Endodermal cell (in vitro differentiated cells): ENCODE measurements around the gene ACHE. TPM values are rescaled to one million over a fixed set of nuclear protein-coding genes. Genes with fewer than 3 reads are reported as not detected.
A peak's percentile ranks its signal among the peaks of the same experiment; 100 is the strongest.

Experiments
- DNase-seq: peaks from one replicate; pipeline ENCODE4 v3.0.0-alpha.2; 2017
- H3K27ac ChIP-seq: 2 replicates; pipeline ENCODE4 v1.5.1; 2013; ENCODE audit warnings: mild to moderate bottlenecking, low read depth, low read length, moderate library complexity
- H3K27me3 ChIP-seq: 2 replicates; pipeline ENCODE4 v1.6.1; 2013; ENCODE audit warnings: mild to moderate bottlenecking, low read length, moderate library complexity; ENCODE audit not compliant: insufficient read depth, control insufficient read depth, poor library complexity, severe bottlenecking
- H3K36me3 ChIP-seq: 2 replicates; pipeline ENCODE4 v1.7.0; 2013; ENCODE audit warnings: mild to moderate bottlenecking, low read length, moderate library complexity; ENCODE audit not compliant: control insufficient read depth, insufficient read depth
- H3K4me1 ChIP-seq: one replicate; pipeline ENCODE4 v1.7.0; 2013; ENCODE audit warnings: low read length; ENCODE audit not compliant: control insufficient read depth, insufficient read depth
- H3K4me3 ChIP-seq: 2 replicates; pipeline ENCODE4 v1.5.1; 2013; ENCODE audit warnings: mild to moderate bottlenecking, low read length, moderate library complexity
- H3K9ac ChIP-seq: 2 replicates; pipeline ENCODE4 v1.6.1; 2013; ENCODE audit warnings: mild to moderate bottlenecking, low read length, moderate library complexity; ENCODE audit not compliant: poor library complexity, severe bottlenecking; ENCODE audit errors: extremely low read depth
- H3K9me3 ChIP-seq: 2 replicates; pipeline ENCODE4 v1.6.1; 2013; ENCODE audit warnings: mild to moderate bottlenecking, low read length, moderate library complexity; ENCODE audit not compliant: control insufficient read depth
- H3K27ac Mint-ChIP-seq: 2 replicates; pipeline ENCODE4 v1.8.0; 2020; ENCODE audit warnings: mixed read lengths
- H3K27me3 Mint-ChIP-seq: 2 replicates; pipeline ENCODE4 v1.8.0; 2021; ENCODE audit warnings: mild to moderate bottlenecking, mixed read lengths; ENCODE audit not compliant: insufficient read depth
- H3K36me3 Mint-ChIP-seq: 2 replicates; pipeline ENCODE4 v1.8.0; 2020; ENCODE audit warnings: low read depth, mixed read lengths
- H3K4me1 Mint-ChIP-seq: 2 replicates; pipeline ENCODE4 v1.8.0; 2020; ENCODE audit warnings: mixed read lengths
- H3K4me3 Mint-ChIP-seq: 2 replicates; pipeline ENCODE4 v1.8.0; 2020; ENCODE audit warnings: mild to moderate bottlenecking, moderate library complexity, mixed read lengths
- H3K9me3 Mint-ChIP-seq: 2 replicates; pipeline ENCODE4 v1.8.0; 2020; ENCODE audit warnings: mild to moderate bottlenecking, mixed read lengths
- CTCF ChIP-seq: fragments of 200-600 bp; sonication (generic); conservative IDR thresholded peaks from 2 replicates; pipeline ENCODE4 v1.5.0; 2021; ENCODE audit warnings: antibody characterized with exemption, mild to moderate bottlenecking
- WGBS, 2 experiments: methylation state at CpG; one replicate each; pipeline versions ENCODE4 v1.1.5 to v1.1.7; 2013; ENCODE audit warnings: missing lambda C conversion rate in 2 of 2, mixed read lengths in 1 of 2; ENCODE audit not compliant: insufficient coverage in 1 of 2, insufficient read length in 1 of 2; 5-methylcytosine and 5-hydroxymethylcytosine counted together
- long read RNA-seq, 4 experiments: library from polyadenylated mRNA in 2 of 4; library from RNA in 1 of 4; library from capped mRNA in 1 of 4; stranded (forward) in 3 of 4; unstranded in 1 of 4; transcript quantifications; one replicate each; pipeline ENCODE4 v2.0.0, GENCODE V29; 2020 to 2021; ENCODE audit warnings: inconsistent platforms in 1 of 4
- polyA plus RNA-seq, 2 experiments: library from polyadenylated mRNA; stranded (reverse); fragments of 50-300 nt; gene quantifications; one replicate each; pipeline ENCODE4 v1.2.3, GENCODE V29; 2013
- total RNA-seq, 2 donors: library from RNA; stranded (reverse); fragmentation: NEBNext Ultra II Directional in 1 of 2; extraction: Animal tissue kit (Norgen Biotek cat#: 25700) in 1 of 2; gene quantifications; 2 replicates in 1 of 2; 3 replicates in 1 of 2; pipeline ENCODE4 v1.2.1, GENCODE V29; 2021

Gene ACHE
- total RNA-seq: 10 to 100 TPM in 1 of 2 donors, 1 to 10 TPM in 1; 2.6 to 13.7 TPM
- 6.1 TPM for polyA plus RNA-seq (2013, experiment 1 of 2)
- polyA plus RNA-seq (2013, experiment 2 of 2): 6.1 TPM
- long read RNA-seq, experiment 1, partial matches to known transcripts: 1 of 2 reads
- long read RNA-seq, experiment 1, other reads (novel, unspliced or antisense): 0 of 2 reads
- long read RNA-seq, experiment 2, partial matches to known transcripts: 2 of 8 reads
- long read RNA-seq, experiment 2, other reads (novel, unspliced or antisense): 1 of 8 reads
- long read RNA-seq, experiment 3, transcript ACHE-203 (5 exons, 2,289 nt): minor isoform, 13 of 85 reads
- long read RNA-seq, experiment 3, transcript ACHE-202 (5 exons, 2,956 nt): major isoform, 27 of 85 reads
- long read RNA-seq, experiment 3, transcript ACHE-201 (5 exons, 2,168 nt): minor isoform, 11 of 85 reads
- long read RNA-seq, experiment 3, partial matches to known transcripts: 6 of 85 reads
- long read RNA-seq, experiment 3, other reads (novel, unspliced or antisense): 26 of 85 reads
- long read RNA-seq, experiment 4, partial matches to known transcripts: 2 of 2 reads
- long read RNA-seq, experiment 4, other reads (novel, unspliced or antisense): 0 of 2 reads

- Histone ChIP-seq H3K9me3 (no peaks in the 10 kb centered on the region), H3K4me3 (peak within 1 kb of the TSS; percentile 73), H3K27me3 (peaks cover 9% of the 10 kb centered on the region), H3K4me1 (no peaks in the 10 kb centered on the region), H3K27ac (no peak within 1 kb of the TSS), H3K9ac (no peak within 1 kb of the TSS), H3K36me3 (no peaks in the 10 kb centered on the region)
- DNase-seq: no peak
- 0 to 1% methylated on average over 5 to 24 of the region's 32 CpGs for WGBS, 2 experiments
- no peaks in the 10 kb centered on the region for H3K9me3 Mint-ChIP-seq
- H3K36me3 Mint-ChIP-seq: peaks cover 2% of the 10 kb centered on the region
- H3K27ac Mint-ChIP-seq: peak within 1 kb of the TSS; percentile 54
- H3K4me3 Mint-ChIP-seq: peak within 1 kb of the TSS; percentile 56
- H3K27me3 Mint-ChIP-seq: peaks cover 9% of the 10 kb centered on the region
- peaks cover 10% of the 10 kb centered on the region for H3K4me1 Mint-ChIP-seq
- TF ChIP-seq CTCF: no peak
These were observed at the start of gene ACHE for GRCh38 chr7:100895701-100895955. TSS of gene ACHE (minus strand) at chr7:100895888. CDS start at chr7:100894232, 1,656 bp downstream.

GRCh38 chr7:100944138-100944537, 48.5 kb upstream of the ACHE start:
- no peak for DNase-seq
- Histone ChIP-seq H3K27ac (no peak overlapping the region), H3K9ac (no peak overlapping the region), H3K4me1 (no peaks in the 10 kb centered on the region), H3K36me3 (no peaks in the 10 kb centered on the region), H3K9me3 (peaks cover 10% of the 10 kb centered on the region), H3K27me3 (no peaks in the 10 kb centered on the region), H3K4me3 (no peak overlapping the region)
- TF ChIP-seq CTCF: no peak
- Mint-ChIP-seq H3K4me3 (no peak overlapping the region), H3K27ac (no peak overlapping the region), H3K4me1 (peaks cover 4% of the 10 kb centered on the region), H3K27me3 (no peaks in the 10 kb centered on the region), H3K9me3 (peaks cover 30% of the 10 kb centered on the region), H3K36me3 (peaks cover 14% of the 10 kb centered on the region)
- WGBS, 2 experiments: 96 to 100% methylated on average over 2 to 4 of the region's 4 CpGs

GRCh38 chr7:100943693-100944092, 48.0 kb upstream of the ACHE start:
- Histone ChIP-seq H3K27ac (no peak overlapping the region), H3K27me3 (no peaks in the 10 kb centered on the region), H3K4me3 (no peak overlapping the region), H3K36me3 (no peaks in the 10 kb centered on the region), H3K9ac (no peak overlapping the region), H3K9me3 (peaks cover 10% of the 10 kb centered on the region), H3K4me1 (no peaks in the 10 kb centered on the region)
- H3K9me3 Mint-ChIP-seq: peaks cover 34% of the 10 kb centered on the region
- H3K4me1 Mint-ChIP-seq: peaks cover 2% of the 10 kb centered on the region
- no peak overlapping the region for H3K4me3 Mint-ChIP-seq
- WGBS, 2 experiments: 77 to 80% methylated on average over 1 to 5 of the region's 5 CpGs
- H3K27ac Mint-ChIP-seq: no peak overlapping the region
- peak; percentile 77 for DNase-seq
- H3K36me3 Mint-ChIP-seq: peaks cover 16% of the 10 kb centered on the region
- no peak for TF ChIP-seq CTCF
- H3K27me3 Mint-ChIP-seq: no peaks in the 10 kb centered on the region
